Measurements from ENCODE around the gene EFNA4.
A peak's percentile ranks its signal among the peaks of the same experiment; 100 is the strongest.

Gene EFNA4

GRCh38 chr1:155034318-155035208, 29.0 kb upstream of the EFNA4 start:
- no peak for DNase-seq

- no peak for DNase-seq
Observed at GRCh38 chr1:155035936-155036335, 27.6 kb upstream of the EFNA4 start.

GRCh38 chr1:155037043-155037442, 26.5 kb upstream of the EFNA4 start:
- no peak for DNase-seq

GRCh38 chr1:155037851-155038441, 25.6 kb upstream of the EFNA4 start:
- no peak for DNase-seq

- no peak for DNase-seq
Observed at GRCh38 chr1:155038602-155039307, 24.8 kb upstream of the EFNA4 start.

- no peak for DNase-seq
Observed at GRCh38 chr1:155039308-155039669, 24.3 kb upstream of the EFNA4 start.

DNA sequence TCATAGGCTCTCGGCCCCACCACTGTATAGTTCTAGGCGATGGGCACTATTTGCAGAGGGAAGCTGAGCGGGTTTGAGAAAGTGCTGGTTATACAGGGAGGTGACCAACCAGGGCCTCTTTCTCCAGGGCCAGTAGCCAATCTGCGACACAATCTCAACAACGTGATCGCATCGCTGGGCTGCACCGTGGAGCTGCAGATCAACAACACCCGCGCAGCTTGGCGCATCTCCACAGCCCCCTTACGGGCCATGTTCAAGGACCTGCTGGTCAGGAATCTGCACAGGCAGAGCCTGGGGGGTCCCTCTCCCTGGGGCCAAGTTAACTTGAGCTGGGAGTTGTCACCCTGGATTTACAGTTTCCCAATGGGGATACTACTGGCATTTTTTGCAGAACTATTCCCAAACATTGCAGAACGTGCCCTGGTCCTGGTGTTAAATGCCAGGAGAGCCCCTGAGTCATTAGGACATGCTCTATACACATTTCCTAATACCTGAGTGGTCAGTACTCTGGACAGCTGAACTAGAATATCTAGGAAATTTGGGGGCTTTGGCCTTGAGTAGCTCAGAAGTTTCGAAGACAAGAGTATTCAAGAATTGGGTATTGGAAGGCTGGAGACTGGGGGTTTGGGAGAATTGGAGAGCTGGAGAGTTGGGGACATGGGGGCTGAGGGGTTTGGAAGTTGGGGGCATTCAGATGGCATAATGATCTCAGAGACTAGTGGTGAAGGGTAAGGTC, 23.0 kb upstream of the EFNA4 start:
- no peak for DNase-seq

GRCh38 chr1:155042789-155043188, 20.8 kb upstream of the EFNA4 start:
- no peak for DNase-seq

- no peak for DNase-seq
Observed at GRCh38 chr1:155043301-155043702, 20.2 kb upstream of the EFNA4 start.

DNA sequence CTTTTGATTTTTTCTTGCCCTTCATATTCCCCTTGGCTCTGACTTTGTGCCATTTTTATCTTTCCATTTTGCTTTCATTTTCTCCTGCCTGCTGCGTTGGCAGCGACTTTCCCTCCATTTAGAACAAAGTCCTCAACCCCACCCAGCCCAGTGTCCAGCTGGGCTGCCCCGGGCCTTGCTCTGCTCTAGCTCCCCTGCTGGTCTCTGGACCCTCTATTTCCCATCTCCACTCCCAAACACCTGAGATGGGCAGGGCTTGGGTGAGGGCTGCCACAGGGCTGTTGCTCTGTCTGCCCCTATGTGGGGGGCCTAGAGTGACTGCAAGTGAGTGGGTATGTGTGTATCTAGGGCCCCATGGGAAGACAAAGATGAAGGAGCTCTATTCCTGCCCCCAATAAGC, 19.7 kb upstream of the EFNA4 start:
- no peak for DNase-seq

- no peak for DNase-seq
Observed at GRCh38 chr1:155044365-155044764, 19.2 kb upstream of the EFNA4 start.

DNA sequence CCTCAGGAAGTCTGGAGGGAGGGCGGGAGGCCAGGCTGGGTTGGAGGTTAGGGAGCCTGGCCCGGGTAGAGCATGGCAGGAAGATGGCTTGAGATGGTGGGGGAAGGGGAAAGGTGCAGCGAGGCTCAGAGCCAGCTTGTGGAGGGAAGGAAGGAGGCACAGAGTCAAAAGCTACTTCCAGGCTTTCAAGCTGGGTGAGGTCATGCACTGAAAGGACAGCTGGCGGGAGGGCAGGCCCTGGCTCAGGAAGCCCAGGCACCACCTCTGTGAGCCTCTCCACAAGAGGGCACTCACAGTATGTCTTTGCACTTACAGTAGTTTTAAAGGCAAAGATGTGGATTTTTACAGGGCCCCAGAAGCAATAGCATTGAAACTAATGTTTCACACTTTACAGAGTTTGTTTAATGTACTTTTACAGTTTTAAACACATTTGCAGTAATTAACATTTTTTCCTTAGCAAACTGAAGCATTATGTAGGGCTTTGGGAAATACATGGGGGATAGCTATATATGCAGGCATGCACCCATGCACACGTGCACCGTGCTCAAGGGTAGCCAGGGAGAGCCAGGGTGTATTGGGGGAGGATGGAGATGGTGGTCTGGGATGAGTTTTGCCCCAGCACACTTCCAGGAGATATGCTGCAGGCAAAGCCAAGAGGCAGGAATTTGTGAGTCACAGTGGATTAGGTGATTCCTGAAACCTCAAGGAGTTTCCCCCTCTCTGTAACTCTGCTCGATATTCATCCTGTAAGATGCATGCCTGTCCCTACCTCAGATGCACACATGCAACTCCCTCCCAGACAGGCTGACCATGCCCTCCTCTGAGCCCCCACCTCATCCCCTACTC, 18.5 kb upstream of the EFNA4 start:
- DNase-seq: peak; percentile 95

- no peak for DNase-seq
Observed at GRCh38 chr1:155048449-155049334, 14.8 kb upstream of the EFNA4 start.

- DNase-seq: peak; percentile 58
Observed at GRCh38 chr1:155049651-155050559, 13.6 kb upstream of the EFNA4 start.

DNA sequence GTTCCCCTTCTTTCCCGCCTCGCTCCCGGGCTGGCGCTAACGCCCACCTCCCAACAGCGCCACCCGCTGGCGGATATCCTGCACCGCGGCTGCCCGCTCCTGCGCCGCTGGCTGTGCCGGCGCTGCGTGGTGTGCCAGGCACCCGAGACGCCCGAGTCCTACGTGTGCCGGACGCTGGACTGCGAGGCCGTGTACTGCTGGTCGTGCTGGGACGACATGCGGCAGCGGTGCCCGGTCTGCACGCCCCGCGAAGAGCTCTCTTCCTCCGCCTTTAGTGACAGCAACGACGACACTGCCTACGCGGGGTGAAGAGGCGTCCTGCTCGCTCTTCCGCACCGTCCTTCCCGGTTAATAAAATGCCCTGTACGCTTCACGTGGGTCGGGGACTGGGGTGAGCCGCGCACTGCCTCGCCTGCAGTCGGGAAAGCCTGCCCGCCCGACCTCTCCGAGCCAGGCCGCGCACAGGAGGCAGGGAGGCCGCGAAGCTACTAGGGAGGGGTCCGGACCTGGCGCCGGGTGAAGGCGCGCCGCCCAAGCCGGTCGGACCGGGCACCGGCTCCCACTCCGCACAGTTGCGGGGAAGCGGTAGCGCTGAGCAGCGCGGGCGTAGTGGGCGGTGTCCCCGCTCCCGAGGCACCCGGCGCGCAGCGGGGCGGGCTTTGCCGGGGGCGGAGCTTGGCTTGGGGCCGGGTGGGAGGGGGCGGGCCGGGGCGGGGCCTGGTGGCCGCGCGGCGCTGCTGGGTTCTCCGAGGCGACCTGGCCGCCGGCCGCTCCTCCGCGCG, 12.8 kb upstream of the EFNA4 start, which contains the start of gene ADAM15:
Gene ADAM15 (plus strand): TSS at position 757 of the 782 bp plus-strand sequence. CDS start 71 bp downstream, outside the sequence.
- peak; percentile 95 for DNase-seq

DNA sequence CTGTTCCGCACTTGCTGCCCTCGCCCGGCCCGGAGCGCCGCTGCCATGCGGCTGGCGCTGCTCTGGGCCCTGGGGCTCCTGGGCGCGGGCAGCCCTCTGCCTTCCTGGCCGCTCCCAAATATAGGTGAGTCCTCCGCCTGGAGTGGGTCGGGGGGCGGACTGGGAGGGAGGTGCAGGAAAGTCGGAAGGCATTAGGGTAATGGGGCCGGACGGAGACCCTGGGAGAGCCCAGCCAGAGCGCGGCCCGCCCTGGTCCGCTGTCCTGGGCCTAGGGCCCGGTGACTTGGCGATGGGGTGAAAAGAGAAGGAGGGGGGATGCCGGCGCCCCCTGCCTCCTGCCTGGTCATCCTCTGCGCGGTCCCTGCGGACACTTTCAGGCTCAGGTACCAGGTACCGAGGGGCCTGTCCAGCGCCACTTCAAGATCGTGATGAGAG, 12.2 kb upstream of the EFNA4 start:
- no peak for DNase-seq

GRCh38 chr1:155051777-155052398, 11.7 kb upstream of the EFNA4 start:
- DNase-seq: peak; percentile 67

Data from DMS53 (cell line).